NCI-H446 (cell line): Measurements from ENCODE around the gene MSL2.
"Not testable (repeated sequence)": the region's sequence is repeated elsewhere in the genome, so short reads cannot be mapped to it uniquely, and the experiment has no call there.

ENCODE experiments used
- DNase-seq, 2 experiments: peaks; one replicate each; lab custom pipeline; 2025; lab: John Stamatoyannopoulos, UW

The MSL2 gene

GRCh38 chr3:136192195-136192594, 3.9 kb downstream of the MSL2 start:
- DNase-seq, result not testable (repeated sequence)

GRCh38 chr3:136189859-136190617, 6.1 kb downstream of the MSL2 start:
- no peak for DNase-seq

- no peak for DNase-seq
Observed at GRCh38 chr3:136189043-136189442, 7.1 kb downstream of the MSL2 start.

- DNase-seq, result no peak
Observed at GRCh38 chr3:136187868-136188267, 8.3 kb downstream of the MSL2 start.

GRCh38 chr3:136186846-136187245, 9.3 kb downstream of the MSL2 start:
- DNase-seq, result no peak

GRCh38 chr3:136186344-136186743, 9.8 kb downstream of the MSL2 start:
- DNase-seq, result no peak

- no peak for DNase-seq
Observed at GRCh38 chr3:136184703-136185102, 11.4 kb downstream of the MSL2 start.

- no peak for DNase-seq
Observed at GRCh38 chr3:136181741-136182140, 14.4 kb downstream of the MSL2 start.

GRCh38 chr3:136177876-136178275, 18.3 kb downstream of the MSL2 start:
- DNase-seq, result no peak

GRCh38 chr3:136173939-136174490, 22.1 kb downstream of the MSL2 start:
- no peak for DNase-seq

GRCh38 chr3:136171097-136171542, 25.0 kb downstream of the MSL2 start:
- DNase-seq, result no peak

GRCh38 chr3:136168236-136168635, 27.9 kb downstream of the MSL2 start:
- not testable (repeated sequence) for DNase-seq

- DNase-seq, result no peak
Observed at GRCh38 chr3:136166507-136166906, 29.6 kb downstream of the MSL2 start.

GRCh38 chr3:136163607-136164006, 32.5 kb downstream of the MSL2 start:
- not testable (repeated sequence) for DNase-seq

GRCh38 chr3:136162322-136162721, 33.8 kb downstream of the MSL2 start:
- DNase-seq, result no peak

- no peak for DNase-seq
Observed at GRCh38 chr3:136161516-136161915, 34.6 kb downstream of the MSL2 start.

GRCh38 chr3:136152963-136153362, 43.2 kb downstream of the MSL2 start:
- no peak for DNase-seq

GRCh38 chr3:136152176-136152843, 43.8 kb downstream of the MSL2 start:
- DNase-seq, result no peak

- no peak for DNase-seq
Observed at GRCh38 chr3:136151219-136151618, 44.9 kb downstream of the MSL2 start.

- DNase-seq, result peak in 1 of 2 experiments; percentile 22
Observed at GRCh38 chr3:136149667-136150066, 46.5 kb downstream of the MSL2 start.

- DNase-seq, result no peak
Observed at GRCh38 chr3:136146981-136147729, 49.0 kb downstream of the MSL2 start.

- DNase-seq, result not testable (repeated sequence)
Observed at GRCh38 chr3:136144397-136144796, 51.7 kb downstream of the MSL2 start.
